HFFc6 (cell line): ENCODE data around the gene C17orf50. TPM values are rescaled to one million over a fixed set of nuclear protein-coding genes. Genes with fewer than 3 reads are reported as not detected.

ENCODE experiments used
- DNase-seq: peaks from one replicate; pipeline ENCODE4 v3.0.0-alpha.2; 2018
- H3K27ac Mint-ChIP-seq: 2 replicates; pipeline ENCODE4 v1.8.0; 2020; ENCODE audit warnings: mild to moderate bottlenecking, mixed read lengths
- H3K27me3 Mint-ChIP-seq: 2 replicates; pipeline ENCODE4 v1.8.0; 2021; ENCODE audit warnings: mild to moderate bottlenecking, moderate library complexity, mixed read lengths; ENCODE audit not compliant: insufficient read depth
- H3K36me3 Mint-ChIP-seq: 2 replicates; pipeline ENCODE4 v1.8.0; 2021; ENCODE audit warnings: low read depth, mixed read lengths
- H3K4me1 Mint-ChIP-seq: 2 replicates; pipeline ENCODE4 v1.8.0; 2020; ENCODE audit warnings: low read depth, mixed read lengths
- H3K4me3 Mint-ChIP-seq: 2 replicates; pipeline ENCODE4 v1.8.0; 2020; ENCODE audit warnings: mild to moderate bottlenecking, moderate library complexity, mixed read lengths
- H3K9me3 Mint-ChIP-seq: 2 replicates; pipeline ENCODE4 v1.8.0; 2020; ENCODE audit warnings: mild to moderate bottlenecking, mixed read lengths
- CTCF ChIP-seq: fragments of 200-600 bp; sonication (generic); IDR thresholded peaks from 2 replicates; pipeline ENCODE4 v1.5.0; 2021; ENCODE audit warnings: antibody characterized with exemption, mild to moderate bottlenecking
- total RNA-seq, 6 experiments: library from RNA; stranded (reverse); fragmentation: NEBNext Ultra II Directional; extraction: Animal tissue kit (Norgen Biotek cat#: 25700); gene quantifications; 2 replicates in 1 of 6; 3 replicates in 5 of 6; pipeline ENCODE4 v1.2.3, GENCODE V29; 2021

The C17orf50 gene
- total RNA-seq, 6 experiments from 2014 or later, result not detected

GRCh38 chr17:35744830-35745229, 15.9 kb upstream of the C17orf50 start:
- Mint-ChIP-seq H3K27ac (no peak overlapping the region), H3K4me3 (no peak overlapping the region), H3K27me3 (peaks cover 49% of the 10 kb centered on the region), H3K36me3 (peaks cover 4% of the 10 kb centered on the region; the same call in 1 of the 2 replicates), H3K9me3 (no peaks in the 10 kb centered on the region), H3K4me1 (peaks cover 5% of the 10 kb centered on the region; the same call in 1 of the 2 replicates)
- no peak for TF ChIP-seq CTCF
- no peak for DNase-seq

- Mint-ChIP-seq H3K9me3 (no peaks in the 10 kb centered on the region), H3K36me3 (peaks cover 4% of the 10 kb centered on the region; the same call in 1 of the 2 replicates), H3K27ac (no peak overlapping the region), H3K4me1 (peaks cover 8% of the 10 kb centered on the region), H3K4me3 (no peak overlapping the region), H3K27me3 (peaks cover 45% of the 10 kb centered on the region)
- TF ChIP-seq CTCF, result no peak
- DNase-seq, result no peak
Measured at GRCh38 chr17:35745246-35745645, 15.4 kb upstream of the C17orf50 start.

- Mint-ChIP-seq H3K36me3 (peaks cover 4% of the 10 kb centered on the region; the same call in 1 of the 2 replicates), H3K4me3 (no peak overlapping the region), H3K9me3 (no peaks in the 10 kb centered on the region), H3K27me3 (peaks cover 44% of the 10 kb centered on the region), H3K27ac (no peak overlapping the region), H3K4me1 (peaks cover 14% of the 10 kb centered on the region)
- DNase-seq, result no peak
- TF ChIP-seq CTCF, result no peak
Measured at GRCh38 chr17:35745749-35746320, 14.9 kb upstream of the C17orf50 start.

GRCh38 chr17:35747540-35748017, 13.1 kb upstream of the C17orf50 start:
- TF ChIP-seq CTCF, result peak; percentile 93
- Mint-ChIP-seq H3K27ac (no peak overlapping the region), H3K9me3 (no peaks in the 10 kb centered on the region), H3K4me3 (no peak overlapping the region), H3K36me3 (peaks cover 4% of the 10 kb centered on the region; the same call in 1 of the 2 replicates), H3K27me3 (peaks cover 34% of the 10 kb centered on the region), H3K4me1 (peaks cover 14% of the 10 kb centered on the region)
- DNase-seq, result peak; percentile 59

GRCh38 chr17:35748341-35748841, 12.3 kb upstream of the C17orf50 start:
- H3K27me3 Mint-ChIP-seq, result peaks cover 39% of the 10 kb centered on the region
- no peaks in the 10 kb centered on the region for H3K9me3 Mint-ChIP-seq
- peaks cover 4% of the 10 kb centered on the region; the same call in 1 of the 2 replicates for H3K36me3 Mint-ChIP-seq
- no peak for TF ChIP-seq CTCF
- H3K27ac Mint-ChIP-seq, result no peak overlapping the region
- H3K4me3 Mint-ChIP-seq, result no peak overlapping the region
- no peak for DNase-seq
- peaks cover 14% of the 10 kb centered on the region for H3K4me1 Mint-ChIP-seq
